GM18873 (cell line): ENCODE data around the gene IGSF9B.
"Not testable (repeated sequence)": the region's sequence is repeated elsewhere in the genome, so short reads cannot be mapped to it uniquely, and the experiment has no call there.

Experiments used
- ATAC-seq: cut with Tn5 transposase; IDR thresholded peaks from one replicate; pipeline ENCODE4 v1.9.1; 2021; ENCODE audit warnings: mild to moderate bottlenecking, moderate library complexity, moderate number of reproducible peaks; ENCODE audit not compliant: unreplicated experiment, low FRiP score

Gene IGSF9B

GRCh38 chr11:133956650-133957633, at the start of gene IGSF9B:
TSS of gene IGSF9B (minus strand) at chr11:133956968. CDS start at chr11:133956754, 214 bp downstream.
- peak; percentile 96 for ATAC-seq

- ATAC-seq = no peak
Measured at GRCh38 chr11:134004496-134005172, 47.9 kb upstream of the IGSF9B start.

- ATAC-seq = no peak
Measured at GRCh38 chr11:134003792-134004495, 47.2 kb upstream of the IGSF9B start.

- ATAC-seq = not testable (repeated sequence)
Measured at GRCh38 chr11:134002819-134003218, 46.1 kb upstream of the IGSF9B start.

- ATAC-seq = not testable (repeated sequence)
Measured at GRCh38 chr11:134002338-134002737, 45.6 kb upstream of the IGSF9B start.

GRCh38 chr11:134001596-134001995, 44.8 kb upstream of the IGSF9B start:
- ATAC-seq = no peak

- ATAC-seq = no peak
Measured at GRCh38 chr11:134001088-134001487, 44.3 kb upstream of the IGSF9B start.

GRCh38 chr11:133999355-133999754, 42.6 kb upstream of the IGSF9B start:
- no peak for ATAC-seq

- no peak for ATAC-seq
Measured at GRCh38 chr11:133997554-133997953, 40.8 kb upstream of the IGSF9B start.

GRCh38 chr11:133996671-133997070, 39.9 kb upstream of the IGSF9B start:
- no peak for ATAC-seq

- ATAC-seq = no peak
Measured at GRCh38 chr11:133995066-133995465, 38.3 kb upstream of the IGSF9B start.

- ATAC-seq = no peak
Measured at GRCh38 chr11:133993921-133994320, 37.2 kb upstream of the IGSF9B start.

- ATAC-seq = no peak
Measured at GRCh38 chr11:133993107-133993506, 36.3 kb upstream of the IGSF9B start.

GRCh38 chr11:133992121-133992520, 35.4 kb upstream of the IGSF9B start:
- no peak for ATAC-seq

GRCh38 chr11:133991101-133991500, 34.3 kb upstream of the IGSF9B start:
- ATAC-seq = no peak

- ATAC-seq = no peak
Measured at GRCh38 chr11:133990501-133990900, 33.7 kb upstream of the IGSF9B start.

GRCh38 chr11:133988686-133989410, 32.1 kb upstream of the IGSF9B start:
- ATAC-seq = no peak

GRCh38 chr11:133987171-133987570, 30.4 kb upstream of the IGSF9B start:
- no peak for ATAC-seq

- ATAC-seq = no peak
Measured at GRCh38 chr11:133985981-133986944, 29.5 kb upstream of the IGSF9B start.
